Thyroid gland (tissue), 4 donors: Measurements from ENCODE around the gene IGFBPL1. TPM values are rescaled to one million over a fixed set of nuclear protein-coding genes. Genes with fewer than 3 reads are reported as not detected.

ENCODE experiments used
- DNase-seq, 2 donors: peaks; one replicate each; pipeline ENCODE4 v3.0.0-alpha.2; 2019
- H3K27ac ChIP-seq, 3 donors: fragments of 200-600 bp; sonication (generic); 1 replicate in 2 of 3; 2 replicates in 1 of 3; pipeline ENCODE4 v1.5.1; 2016 to 2019; ENCODE audit warnings: mild to moderate bottlenecking in 1 of 3, moderate library complexity in 1 of 3
- H3K27me3 ChIP-seq: fragments of 200-600 bp; sonication (generic); one replicate; pipeline ENCODE4 v1.5.1; 2019
- H3K36me3 ChIP-seq, 2 donors: fragments of 200-600 bp; sonication (generic); one replicate each; pipeline ENCODE4 v1.5.1; 2016 to 2019
- H3K4me1 ChIP-seq, 2 donors: fragments of 200-600 bp; sonication (generic); one replicate each; pipeline ENCODE4 v1.5.1; 2017 to 2019
- H3K4me3 ChIP-seq, 3 donors: fragments of 200-600 bp; sonication (generic); replicated peaks in 1 of 3; 1 replicate in 2 of 3; 2 replicates in 1 of 3; pipeline ENCODE4 v1.5.1; 2016; ENCODE audit warnings: mild to moderate bottlenecking in 1 of 3
- H3K9me3 ChIP-seq: fragments of 200-600 bp; sonication (generic); one replicate; pipeline ENCODE4 v1.5.1; 2017
- POLR2A ChIP-seq, 2 donors: fragments of 450-650 bp; IDR thresholded peaks; one replicate each; pipeline ENCODE4 v1.6.1; 2017; ENCODE audit warnings: antibody characterized with exemption in 2 of 2, mild to moderate bottlenecking in 2 of 2, moderate library complexity in 1 of 2
- WGBS, 2 donors: methylation state at CpG; one replicate each; pipeline ENCODE4 v1.1.5; 2017; 5-methylcytosine and 5-hydroxymethylcytosine counted together
- intact Hi-C: fragments of 100-400 bp; cut with DNase I; formaldehyde crosslinking; loops from one replicate; pipeline ENCODE4 v1.15.1; 2023
- total RNA-seq, 4 donors: library from RNA; depleted of rRNA; stranded (reverse); fragments of >200 nt; gene quantifications; one replicate each; pipeline ENCODE4 v1.2.3, GENCODE V29; 2016
- TF ChIP-seq, protein P1 (sequence below), 6 experiments: fragments of 200-600 bp in 3 of 6; fragments of 450-650 bp in 3 of 6; sonication (generic) in 3 of 6; IDR thresholded peaks; one replicate each; pipeline ENCODE4 v1.5.1; 2016 to 2019; ENCODE audit warnings: antibody characterized with exemption in 6 of 6, mild to moderate bottlenecking in 2 of 6, inconsistent platforms in 1 of 6, moderate library complexity in 1 of 6

The IGFBPL1 gene
- total RNA-seq, 4 donors from 2014 or later = 20.3 to 116 (median 29.1) TPM

DNA sequence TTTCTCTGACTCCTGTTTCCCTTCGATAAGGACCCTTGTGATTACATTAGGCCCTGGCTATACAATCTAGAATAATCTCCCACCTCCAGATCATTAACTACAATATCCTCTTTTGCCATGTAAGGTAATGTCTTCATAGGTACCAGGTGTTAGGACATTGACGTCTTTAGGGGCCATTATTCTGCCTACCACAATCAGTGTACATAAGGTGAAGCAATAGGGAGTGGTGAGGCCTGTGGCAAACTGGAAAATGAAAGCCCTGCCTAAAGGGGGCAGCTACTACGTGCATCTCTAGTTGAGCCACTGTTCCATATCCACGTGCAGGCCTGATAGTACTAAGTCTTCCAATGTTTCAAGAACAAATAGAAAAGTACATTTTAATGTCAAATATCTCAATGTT lies 36.5 kb downstream of the IGFBPL1 start:
- intact Hi-C loops = no loop called here
- DNase-seq = no peak
- H3K4me1 ChIP-seq = peaks cover 0 to 27% of the 10 kb centered on the region in 2 donors

DNA sequence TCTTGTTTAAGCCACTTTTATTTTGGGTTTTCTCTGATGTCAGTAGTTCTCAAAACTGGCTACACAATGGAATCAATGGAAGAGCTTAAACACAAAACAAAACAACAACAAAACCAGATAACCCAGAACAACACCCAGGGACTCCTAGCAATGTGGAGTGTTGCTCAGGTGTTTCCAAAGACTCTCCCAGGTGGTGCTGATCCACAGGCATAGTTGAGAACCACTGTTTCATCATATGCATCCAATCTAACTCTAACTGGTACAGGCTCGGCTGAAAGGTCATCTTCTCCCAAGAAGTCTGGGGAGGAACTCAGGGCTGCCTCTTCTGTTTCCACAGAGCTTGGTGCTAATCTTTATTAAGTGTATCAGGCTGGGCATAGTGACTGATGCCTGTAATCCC lies 37.2 kb downstream of the IGFBPL1 start:
- WGBS, 2 donors = 58 to 100% methylated on average over 1 of the region's 1 CpG
- TF ChIP-seq POLR2A (IDR thresholded peaks at IDR 0.05) = no peak
- TF ChIP-seq, protein P1, sequence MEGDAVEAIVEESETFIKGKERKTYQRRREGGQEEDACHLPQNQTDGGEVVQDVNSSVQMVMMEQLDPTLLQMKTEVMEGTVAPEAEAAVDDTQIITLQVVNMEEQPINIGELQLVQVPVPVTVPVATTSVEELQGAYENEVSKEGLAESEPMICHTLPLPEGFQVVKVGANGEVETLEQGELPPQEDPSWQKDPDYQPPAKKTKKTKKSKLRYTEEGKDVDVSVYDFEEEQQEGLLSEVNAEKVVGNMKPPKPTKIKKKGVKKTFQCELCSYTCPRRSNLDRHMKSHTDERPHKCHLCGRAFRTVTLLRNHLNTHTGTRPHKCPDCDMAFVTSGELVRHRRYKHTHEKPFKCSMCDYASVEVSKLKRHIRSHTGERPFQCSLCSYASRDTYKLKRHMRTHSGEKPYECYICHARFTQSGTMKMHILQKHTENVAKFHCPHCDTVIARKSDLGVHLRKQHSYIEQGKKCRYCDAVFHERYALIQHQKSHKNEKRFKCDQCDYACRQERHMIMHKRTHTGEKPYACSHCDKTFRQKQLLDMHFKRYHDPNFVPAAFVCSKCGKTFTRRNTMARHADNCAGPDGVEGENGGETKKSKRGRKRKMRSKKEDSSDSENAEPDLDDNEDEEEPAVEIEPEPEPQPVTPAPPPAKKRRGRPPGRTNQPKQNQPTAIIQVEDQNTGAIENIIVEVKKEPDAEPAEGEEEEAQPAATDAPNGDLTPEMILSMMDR (IDR thresholded peaks at IDR 0.05) = no peak
- DNase-seq = no peak
- Histone ChIP-seq H3K27ac (no peak overlapping the region), H3K27me3 (no peaks in the 10 kb centered on the region), H3K36me3 (no peaks in the 10 kb centered on the region), H3K4me1 (peaks cover under 1 to 30% of the 10 kb centered on the region in 2 donors), H3K4me3 (no peak overlapping the region), H3K9me3 (no peaks in the 10 kb centered on the region)
- intact Hi-C loops = no loop called here

More for the DNA sequence above, 36.5 kb downstream of the IGFBPL1 start:
- Histone ChIP-seq H3K4me3 (no peak overlapping the region), H3K9me3 (no peaks in the 10 kb centered on the region), H3K36me3 (no peaks in the 10 kb centered on the region), H3K27ac (no peak overlapping the region), H3K27me3 (no peaks in the 10 kb centered on the region)
- no peak for TF ChIP-seq POLR2A (IDR thresholded peaks at IDR 0.05)
- TF ChIP-seq, protein P1 (IDR thresholded peaks at IDR 0.05) = no peak
- 94 to 97% methylated on average over 4 of the region's 4 CpGs for WGBS, 2 donors

DNA sequence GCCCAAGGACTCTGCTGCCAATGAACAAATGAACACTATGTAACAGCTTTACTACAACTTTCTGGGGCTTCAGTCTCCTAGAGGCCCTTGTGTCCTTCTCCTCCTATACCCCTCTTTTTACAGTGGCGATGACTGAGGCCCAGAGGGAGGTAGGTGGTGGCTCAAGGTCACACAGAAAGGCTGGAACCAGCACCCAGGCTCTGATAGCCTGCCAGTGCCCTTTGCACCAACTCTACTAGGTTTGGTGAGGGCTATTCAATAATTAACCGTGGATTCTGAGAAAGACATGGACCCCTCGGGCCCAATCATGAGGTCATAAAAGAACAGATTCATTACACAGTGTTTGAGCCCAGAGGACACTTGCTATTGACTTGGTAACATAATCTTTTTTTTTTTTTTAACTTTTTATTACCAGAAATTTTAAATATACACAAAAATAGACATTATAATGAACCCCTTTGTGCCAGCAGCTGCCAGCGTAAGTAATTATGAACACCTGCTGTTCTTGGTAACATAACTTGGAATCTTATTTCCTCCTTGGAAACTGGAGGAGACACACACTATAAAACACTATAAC lies 37.8 kb downstream of the IGFBPL1 start:
- Histone ChIP-seq H3K4me3 (no peak overlapping the region), H3K4me1 (peaks cover 7 to 37% of the 10 kb centered on the region in 2 donors), H3K36me3 (no peaks in the 10 kb centered on the region), H3K27me3 (no peaks in the 10 kb centered on the region), H3K9me3 (no peaks in the 10 kb centered on the region), H3K27ac (peak overlapping the region in 1 of 3 donors; percentile 46)
- intact Hi-C loops = no loop called here
- no peak for DNase-seq
- 92 to 96% methylated on average over 4 of the region's 4 CpGs for WGBS, 2 donors
- TF ChIP-seq POLR2A (IDR thresholded peaks at IDR 0.05) = no peak
- TF ChIP-seq, protein P1 (IDR thresholded peaks at IDR 0.05) = no peak

DNA sequence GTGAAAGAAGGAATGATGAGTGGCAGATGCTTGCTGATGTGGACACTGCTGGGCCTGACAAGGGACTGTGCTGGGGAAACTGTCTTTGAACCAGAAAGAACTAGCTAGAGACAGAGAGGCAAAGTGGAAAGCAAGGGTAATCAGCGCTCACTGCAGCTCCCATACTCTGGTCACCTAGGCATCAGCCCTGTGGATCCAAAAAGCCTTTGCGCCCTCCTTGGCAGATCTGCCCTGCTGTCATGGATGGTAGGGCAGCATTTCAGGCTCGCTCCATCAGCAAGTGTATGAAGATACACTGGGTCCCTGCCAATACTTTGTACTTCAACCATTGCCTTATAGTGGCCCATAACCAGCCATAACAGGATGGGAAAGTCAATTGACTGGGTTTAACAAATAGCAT lies 38.4 kb downstream of the IGFBPL1 start:
- H3K4me1 ChIP-seq = peaks cover 10 to 42% of the 10 kb centered on the region in 2 donors
- DNase-seq = peak in 1 of 2 donors; percentile 49
- intact Hi-C loops = no loop called here

More for the DNA sequence above, 38.4 kb downstream of the IGFBPL1 start:
- Histone ChIP-seq H3K9me3 (no peaks in the 10 kb centered on the region), H3K27ac (peak overlapping the region in 2 of 3 donors; percentile 5 to 46), H3K36me3 (no peaks in the 10 kb centered on the region), H3K27me3 (no peaks in the 10 kb centered on the region), H3K4me3 (no peak overlapping the region)
- 72 to 78% methylated on average over 3 of the region's 3 CpGs for WGBS, 2 donors
- TF ChIP-seq POLR2A (IDR thresholded peaks at IDR 0.05) = no peak
- TF ChIP-seq, protein P1 (IDR thresholded peaks at IDR 0.05) = no peak
